ENCODE results near the gene PSMD13.

The PSMD13 gene

DNA sequence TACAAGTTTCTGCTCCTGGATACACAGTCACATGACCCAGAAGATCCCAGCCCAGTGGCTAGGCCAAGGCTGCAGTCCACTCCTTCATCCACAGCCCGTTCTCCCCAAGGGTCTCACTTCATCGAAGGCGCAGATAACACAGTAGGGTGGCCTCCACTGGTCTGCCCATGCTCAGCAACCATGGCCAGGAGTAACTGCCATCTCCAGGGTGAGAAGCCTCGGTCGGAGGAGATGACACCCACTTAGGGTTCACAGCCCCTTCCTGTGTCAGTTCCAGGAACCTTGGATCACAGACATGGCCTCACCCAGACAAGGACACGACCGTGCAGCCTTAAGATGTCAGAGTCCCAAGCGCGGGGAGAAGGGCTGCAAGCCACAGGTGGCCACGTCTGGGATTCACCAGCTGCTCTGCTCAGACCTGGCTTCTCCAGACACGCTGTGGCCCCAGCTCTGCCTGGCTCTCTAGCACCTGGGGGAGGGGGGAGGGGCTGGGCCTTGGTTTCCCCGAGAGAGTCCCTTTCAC lies 32.1 kb upstream of the PSMD13 start:
- DNase-seq (ENCODE audit: low spot score): no peak

DNA sequence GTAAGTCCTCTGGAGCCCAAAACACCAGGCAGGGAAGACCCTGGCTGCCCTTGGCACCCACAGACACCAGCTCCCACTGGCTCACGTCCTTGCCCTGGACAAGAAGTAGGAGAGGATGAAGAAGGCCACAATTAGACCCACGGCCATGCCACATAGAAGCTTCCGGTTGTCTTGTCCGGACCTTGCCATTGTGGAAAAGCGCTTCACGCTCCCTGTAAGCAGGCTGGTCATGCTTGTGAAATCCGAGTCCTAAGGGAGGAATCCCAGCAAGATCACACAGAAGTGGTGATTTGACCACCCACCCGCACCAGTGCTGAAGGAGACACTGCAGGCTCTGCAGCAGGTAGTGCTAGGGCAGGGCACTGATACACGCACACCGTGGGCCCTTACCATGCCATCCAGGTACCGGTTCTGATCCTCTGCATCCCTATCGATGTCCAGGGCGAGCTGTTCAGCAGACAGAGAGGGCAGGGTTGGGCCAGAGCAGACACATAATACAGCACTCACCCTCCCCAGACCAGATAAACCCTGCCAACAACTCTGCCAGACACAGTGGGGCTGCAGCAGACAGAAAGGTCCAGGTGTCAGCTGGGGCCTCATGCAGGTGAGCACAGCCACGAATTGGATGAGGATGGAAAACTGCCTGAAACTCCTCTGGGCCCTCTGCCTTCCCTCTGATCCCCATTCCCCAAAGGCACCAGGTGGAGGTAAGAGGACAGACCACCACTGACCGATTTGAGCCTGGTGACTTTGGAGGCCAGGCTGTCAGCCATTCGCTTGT lies 31.4 kb upstream of the PSMD13 start:
- DNase-seq (ENCODE audit: low spot score): no peak

DNA sequence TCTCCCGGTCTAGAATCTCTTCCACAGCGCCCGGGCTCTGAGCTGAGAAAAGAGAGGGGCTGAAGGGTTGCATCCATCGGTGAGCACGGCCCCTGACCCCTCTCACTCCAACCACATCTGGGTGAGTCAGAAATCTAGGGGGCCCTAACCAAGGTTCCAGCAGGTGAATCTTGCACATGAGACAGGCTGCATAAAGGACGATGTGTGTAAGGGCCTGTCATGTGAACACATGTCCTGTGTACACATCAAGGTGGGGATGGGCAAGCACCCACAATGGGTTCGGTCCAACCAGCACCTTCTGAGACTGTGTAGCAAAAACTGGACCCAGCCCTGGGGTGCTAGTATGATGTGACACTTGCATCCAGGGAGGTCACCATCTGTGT lies 30.8 kb upstream of the PSMD13 start:
- DNase-seq (ENCODE audit: low spot score): no peak

DNA sequence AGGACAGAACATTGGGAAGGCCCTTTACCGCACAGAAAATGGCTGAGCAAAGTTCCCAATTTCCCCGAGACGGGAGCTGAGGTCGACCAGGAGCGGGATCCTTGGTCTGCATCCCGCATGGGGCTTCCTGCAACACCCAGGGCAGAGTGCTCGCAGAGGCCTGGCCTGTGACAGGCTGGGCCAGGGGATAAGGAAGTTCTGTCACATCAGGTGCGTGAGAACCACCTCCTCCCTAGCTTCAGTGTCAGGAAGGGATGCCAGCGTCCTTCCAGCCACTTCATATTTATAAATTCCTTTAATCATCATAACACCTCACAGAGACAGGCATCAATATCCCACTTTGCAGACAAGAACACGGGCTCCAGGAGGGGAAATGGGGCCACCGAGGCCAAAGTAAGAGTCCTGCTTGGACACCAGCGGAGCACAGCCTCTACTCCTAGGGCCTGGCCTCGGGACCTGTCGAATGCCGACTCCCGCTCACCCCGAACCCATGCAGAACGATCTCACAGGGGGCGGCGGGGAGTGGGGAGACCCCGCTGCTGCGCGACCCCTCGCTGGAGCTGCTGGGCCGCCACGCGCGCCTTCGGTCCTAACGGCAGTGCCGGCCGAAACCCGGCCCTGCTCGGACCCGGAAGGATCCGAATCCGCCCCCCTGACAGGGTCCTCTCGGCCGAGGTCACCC lies 30.1 kb upstream of the PSMD13 start:
- DNase-seq (ENCODE audit: low spot score): no peak

DNA sequence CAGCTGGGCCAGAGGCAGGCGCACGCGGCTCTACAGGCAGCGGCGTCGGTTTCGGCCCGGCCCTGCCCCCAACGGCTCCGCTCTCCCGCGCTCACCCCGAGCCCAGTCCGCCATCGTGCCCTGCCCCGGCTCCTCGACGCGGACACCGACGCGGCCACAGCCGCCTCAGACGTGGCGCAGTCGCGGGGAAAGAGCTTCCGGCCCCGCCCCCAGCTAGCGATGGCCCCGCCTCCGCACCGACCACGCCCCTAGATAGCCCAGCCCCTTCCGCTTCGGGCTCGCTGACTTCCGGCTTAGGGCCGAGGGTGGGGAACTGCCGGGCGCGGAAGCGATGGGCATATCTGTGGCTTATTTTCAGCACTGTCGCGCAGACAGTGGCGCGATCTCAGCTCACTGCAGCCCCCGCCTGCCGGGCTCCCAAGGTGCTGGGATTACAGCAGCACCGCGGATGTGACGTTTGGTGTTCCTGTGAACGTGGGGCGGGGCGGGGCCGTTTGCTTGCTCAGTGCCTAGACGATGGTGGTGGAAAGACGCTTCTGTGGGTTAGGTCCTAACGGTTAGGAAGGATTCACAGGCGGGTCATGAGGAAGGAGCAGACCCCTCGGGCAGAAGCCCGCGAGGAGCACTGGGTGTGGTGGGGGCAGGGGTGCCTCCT lies 29.4 kb upstream of the PSMD13 start, which contains the start of the genes BET1L and RIC8A:
TSS of gene BET1L (minus strand) at position 192 of the 655 bp plus-strand sequence. CDS start at position 114, 78 bp downstream.
TSS of gene RIC8A (plus strand) at position 501 of the 655 bp plus-strand sequence. CDS start 1,147 bp downstream, outside the sequence.
- DNase-seq (ENCODE audit: low spot score): peak; percentile 94

DNA sequence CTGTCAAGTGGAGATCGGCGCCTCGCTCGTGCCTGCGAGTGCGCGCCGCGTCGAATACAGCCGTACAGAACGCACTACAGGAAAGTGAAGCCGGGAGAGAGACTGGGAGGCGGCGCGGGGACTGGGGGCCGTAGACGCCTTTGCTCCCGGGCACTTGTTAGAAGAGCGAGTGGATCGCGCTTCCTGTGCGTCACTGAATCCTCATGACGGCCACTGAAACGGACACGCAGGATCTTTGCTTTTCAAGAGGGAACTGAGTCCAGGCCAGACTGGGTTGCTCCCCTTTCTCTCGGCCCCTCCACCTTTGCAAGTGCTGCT lies 29.0 kb upstream of the PSMD13 start:
- no peak for DNase-seq (ENCODE audit: low spot score)

DNA sequence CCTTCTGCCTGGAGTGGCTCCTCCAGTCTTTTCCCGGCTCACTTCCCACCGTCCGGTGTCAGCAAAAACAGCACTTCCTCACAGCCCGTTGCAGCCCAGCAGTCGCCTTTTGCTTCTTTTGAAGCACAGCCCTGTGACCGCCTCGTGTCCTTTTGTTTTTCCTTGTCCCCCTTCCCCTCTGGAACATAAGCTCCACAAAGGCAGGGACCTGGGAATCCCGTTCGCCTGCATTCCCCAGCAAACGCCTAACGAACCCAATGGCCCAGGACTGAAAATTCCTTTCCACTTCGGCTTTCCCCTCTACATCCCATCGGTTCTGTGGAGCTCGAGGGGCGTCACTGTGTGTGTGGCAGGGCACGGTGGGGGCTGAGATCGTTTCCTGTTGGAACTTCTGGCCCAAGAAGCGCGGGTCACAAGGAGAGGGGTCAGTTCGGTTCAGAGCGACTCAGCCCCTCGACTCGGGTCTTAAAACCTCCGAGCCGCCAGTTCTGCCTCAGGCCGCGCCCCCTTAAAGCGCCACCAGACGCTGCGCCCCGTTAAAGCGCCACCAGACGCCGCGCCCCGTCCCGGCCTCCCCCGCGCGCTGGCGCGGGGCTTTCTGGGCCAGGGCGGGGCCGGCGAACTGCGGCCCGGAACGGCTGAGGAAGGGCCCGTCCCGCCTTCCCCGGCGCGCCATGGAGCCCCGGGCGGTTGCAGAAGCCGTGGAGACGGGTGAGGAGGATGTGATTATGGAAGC lies 28.4 kb upstream of the PSMD13 start:
- peak; percentile 79 for DNase-seq (ENCODE audit: low spot score)

DNA sequence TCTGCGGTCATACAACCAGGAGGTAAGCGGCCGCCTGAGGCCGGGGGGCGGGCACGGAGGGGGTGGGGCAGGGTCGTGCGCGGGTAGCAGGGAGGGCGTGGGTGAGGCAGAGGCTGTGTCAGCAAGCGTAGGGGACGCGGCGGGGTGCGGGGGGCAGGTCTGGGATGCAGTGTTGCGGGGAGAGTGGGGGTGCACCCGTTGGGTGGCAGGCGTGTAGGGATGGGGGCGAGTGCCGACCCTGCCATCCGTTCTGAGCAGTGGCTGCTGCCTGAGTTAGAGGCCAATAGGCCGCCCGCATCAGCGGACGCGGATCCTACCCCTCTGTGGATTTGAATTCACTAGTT lies 27.9 kb upstream of the PSMD13 start:
- no peak for DNase-seq (ENCODE audit: low spot score)

DNA sequence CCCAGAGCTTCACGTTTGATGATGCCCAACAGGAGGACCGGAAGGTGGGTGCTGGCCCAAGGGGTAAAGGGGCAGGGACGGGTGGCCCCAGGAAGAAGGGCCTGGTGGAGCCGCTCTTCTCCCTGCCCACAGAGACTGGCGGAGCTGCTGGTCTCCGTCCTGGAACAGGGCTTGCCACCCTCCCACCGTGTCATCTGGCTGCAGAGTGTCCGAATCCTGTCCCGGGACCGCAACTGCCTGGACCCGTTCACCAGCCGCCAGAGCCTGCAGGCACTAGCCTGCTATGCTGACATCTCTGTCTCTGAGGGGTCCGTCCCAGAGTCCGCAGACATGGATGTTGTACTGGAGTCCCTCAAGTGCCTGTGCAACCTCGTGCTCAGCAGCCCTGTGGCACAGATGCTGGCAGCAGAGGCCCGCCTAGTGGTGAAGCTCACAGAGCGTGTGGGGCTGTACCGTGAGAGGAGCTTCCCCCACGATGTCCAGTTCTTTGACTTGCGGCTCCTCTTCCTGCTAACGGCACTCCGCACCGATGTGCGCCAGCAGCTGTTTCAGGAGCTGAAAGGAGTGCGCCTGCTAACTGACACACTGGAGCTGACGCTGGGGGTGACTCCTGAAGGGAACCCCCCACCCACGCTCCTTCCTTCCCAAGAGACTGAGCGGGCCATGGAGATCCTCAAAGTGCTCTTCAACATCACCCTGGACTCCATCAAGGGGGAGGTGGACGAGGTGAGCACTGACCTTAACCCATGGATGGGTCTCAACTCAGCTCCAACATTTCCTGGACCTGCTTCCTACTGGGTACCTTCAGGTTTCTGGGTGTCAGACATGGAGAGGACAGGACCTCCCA lies 27.3 kb upstream of the PSMD13 start:
- no peak for DNase-seq (ENCODE audit: low spot score)

DNA sequence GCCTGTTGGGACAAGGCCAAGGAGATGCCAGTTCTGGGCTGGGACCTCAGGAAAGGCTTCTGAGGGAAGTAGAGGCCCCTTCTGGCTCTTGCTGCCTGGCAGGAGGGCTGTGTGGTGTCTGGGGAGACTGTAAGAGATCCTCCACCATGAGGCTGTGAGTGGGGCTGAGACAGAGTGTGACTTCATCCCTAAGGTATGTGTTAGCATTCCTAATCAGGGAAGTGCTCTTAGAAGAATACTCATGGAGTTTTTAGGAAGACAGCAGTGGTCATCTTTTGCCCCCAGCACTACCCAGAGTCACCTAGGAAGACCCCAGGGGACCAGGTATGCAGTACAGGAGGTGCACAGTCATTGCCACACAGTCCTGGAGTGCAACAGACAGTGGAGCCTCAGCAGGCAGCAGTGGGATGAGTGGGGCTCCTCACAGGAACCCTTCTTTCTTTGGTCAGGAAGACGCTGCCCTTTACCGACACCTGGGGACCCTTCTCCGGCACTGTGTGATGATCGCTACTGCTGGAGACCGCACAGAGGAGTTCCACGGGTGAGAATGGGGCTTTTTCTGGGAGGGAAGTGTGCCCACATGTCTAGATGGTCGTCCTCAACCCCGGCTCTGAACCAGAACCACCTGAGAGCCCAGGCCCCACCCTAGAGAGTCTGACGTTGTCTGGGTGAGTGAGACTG lies 26.5 kb upstream of the PSMD13 start:
- DNase-seq (ENCODE audit: low spot score): no peak

DNA sequence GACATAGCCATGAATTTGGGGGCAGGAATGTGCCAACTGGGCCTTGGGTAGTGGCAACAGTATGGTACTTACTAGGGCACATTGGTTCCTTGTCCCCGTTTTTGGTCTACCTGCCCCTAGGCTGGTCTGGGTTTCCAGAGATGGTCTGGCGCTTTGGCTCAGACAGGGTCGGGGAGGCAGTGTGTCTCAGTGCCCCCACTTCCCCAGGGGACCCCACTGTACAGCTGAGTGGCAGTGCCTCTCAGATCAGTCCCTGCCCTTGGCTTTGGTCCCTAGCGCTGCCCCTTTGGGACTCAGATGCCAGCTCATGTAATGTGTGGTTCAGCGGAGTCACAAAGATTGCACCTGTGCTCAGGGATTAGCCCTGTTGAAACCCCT lies 26.0 kb upstream of the PSMD13 start:
- DNase-seq (ENCODE audit: low spot score): no peak

DNA sequence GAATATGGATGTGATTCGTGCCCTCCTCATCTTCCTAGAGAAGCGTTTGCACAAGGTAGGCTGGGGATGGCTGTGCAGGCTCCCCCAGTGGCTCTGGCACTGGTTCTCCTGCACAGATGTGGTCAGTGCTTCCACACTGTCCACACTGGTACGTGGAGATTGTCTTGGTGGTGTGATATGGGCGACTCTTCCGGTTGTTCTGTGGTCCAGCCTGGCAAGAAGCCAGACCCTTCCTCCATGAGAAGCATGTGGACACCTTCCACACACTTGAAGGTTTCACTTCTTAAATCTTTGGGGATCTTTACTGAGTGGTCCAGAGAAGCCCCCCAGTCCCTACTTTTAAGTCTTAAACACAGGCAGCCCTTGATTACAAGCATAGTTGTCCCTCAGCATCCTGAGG lies 25.5 kb upstream of the PSMD13 start:
- no peak for DNase-seq (ENCODE audit: low spot score)

DNA sequence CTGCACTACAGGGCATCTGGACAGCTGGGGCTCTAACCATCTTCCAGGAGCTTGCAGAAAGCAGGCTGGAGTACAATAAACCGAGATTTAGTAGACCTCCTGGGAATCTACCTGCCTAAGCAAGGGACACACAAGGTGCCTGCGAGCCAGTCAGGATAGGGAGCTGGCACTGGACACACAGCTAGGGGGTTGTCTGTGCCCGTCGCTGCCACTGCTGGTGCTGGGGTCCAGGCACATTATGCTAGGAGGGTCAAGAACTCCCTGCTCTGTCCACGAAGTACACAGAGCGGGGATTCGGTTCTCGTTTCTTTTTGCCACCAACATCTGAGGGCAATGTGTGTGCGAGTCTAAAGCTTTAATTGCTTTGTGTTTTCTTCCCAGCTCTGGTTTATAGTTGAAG lies 25.0 kb upstream of the PSMD13 start:
- DNase-seq (ENCODE audit: low spot score): no peak

DNA sequence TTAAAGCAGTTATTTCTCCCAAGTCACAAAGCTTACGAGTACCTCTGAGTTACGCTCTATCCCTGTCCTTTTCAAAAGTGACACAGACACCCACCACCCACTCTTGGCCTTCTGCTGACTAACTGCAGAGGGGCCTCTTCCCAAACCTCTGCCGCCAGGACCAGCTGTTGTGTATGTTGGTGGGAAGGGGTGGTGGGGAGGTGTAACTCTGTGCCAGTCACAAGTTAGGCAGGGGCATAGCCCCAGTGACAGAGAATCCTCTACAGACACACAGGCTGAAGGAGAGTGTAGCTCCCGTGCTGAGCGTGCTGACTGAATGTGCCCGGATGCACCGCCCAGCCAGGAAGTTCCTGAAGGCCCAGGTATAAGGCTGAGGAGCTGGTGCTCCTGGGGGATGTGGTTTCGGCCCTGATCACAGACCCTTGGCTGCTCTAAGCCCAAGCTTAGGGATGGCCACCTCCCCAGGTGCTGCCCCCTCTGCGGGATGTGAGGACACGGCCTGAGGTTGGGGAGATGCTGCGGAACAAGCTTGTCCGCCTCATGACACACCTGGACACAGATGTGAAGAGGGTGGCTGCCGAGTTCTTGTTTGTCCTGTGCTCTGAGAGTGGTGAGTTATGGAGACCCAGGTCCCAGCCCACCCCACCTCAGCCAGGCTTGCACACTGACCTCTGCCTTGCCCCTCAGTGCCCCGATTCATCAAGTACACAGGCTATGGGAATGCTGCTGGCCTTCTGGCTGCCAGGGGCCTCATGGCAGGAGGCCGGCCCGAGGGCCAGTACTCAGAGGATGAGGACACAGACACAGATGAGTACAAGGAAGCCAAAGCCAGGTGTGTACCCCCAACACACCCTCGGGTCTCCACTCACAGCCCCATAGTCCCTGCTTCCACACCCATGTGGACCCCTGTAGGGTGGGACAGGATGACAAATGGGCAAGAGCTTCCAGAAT lies 24.4 kb upstream of the PSMD13 start:
- DNase-seq (ENCODE audit: low spot score): no peak

DNA sequence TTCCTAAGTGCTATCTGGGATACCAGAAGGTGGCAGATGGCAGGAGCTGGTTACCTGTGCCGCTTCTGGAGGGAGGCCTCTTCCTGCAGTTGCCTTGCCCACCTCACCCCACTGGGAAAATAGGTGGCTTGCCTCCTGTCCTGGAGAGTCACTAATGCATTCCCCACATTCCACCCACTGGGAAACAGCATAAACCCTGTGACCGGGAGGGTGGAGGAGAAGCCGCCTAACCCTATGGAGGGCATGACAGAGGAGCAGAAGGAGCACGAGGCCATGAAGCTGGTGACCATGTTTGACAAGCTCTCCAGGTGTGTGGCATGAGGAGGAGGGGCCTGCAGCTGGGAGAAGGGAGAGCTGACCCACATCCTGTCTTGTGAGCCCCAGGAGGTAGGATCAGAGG lies 23.7 kb upstream of the PSMD13 start:
- no peak for DNase-seq (ENCODE audit: low spot score)

DNA sequence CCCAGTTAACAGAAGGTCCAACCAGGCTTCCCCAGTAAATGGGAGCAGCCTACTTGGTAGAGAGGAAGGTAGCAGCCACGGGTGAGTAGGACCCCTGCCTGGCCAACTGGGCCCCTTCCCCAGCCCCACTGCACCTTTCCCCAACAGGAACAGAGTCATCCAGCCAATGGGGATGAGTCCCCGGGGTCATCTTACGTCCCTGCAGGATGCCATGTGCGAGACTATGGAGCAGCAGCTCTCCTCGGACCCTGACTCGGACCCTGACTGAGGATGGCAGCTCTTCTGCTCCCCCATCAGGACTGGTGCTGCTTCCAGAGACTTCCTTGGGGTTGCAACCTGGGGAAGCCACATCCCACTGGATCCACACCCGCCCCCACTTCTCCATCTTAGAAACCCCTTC lies 22.7 kb upstream of the PSMD13 start:
- no peak for DNase-seq (ENCODE audit: low spot score)

DNA sequence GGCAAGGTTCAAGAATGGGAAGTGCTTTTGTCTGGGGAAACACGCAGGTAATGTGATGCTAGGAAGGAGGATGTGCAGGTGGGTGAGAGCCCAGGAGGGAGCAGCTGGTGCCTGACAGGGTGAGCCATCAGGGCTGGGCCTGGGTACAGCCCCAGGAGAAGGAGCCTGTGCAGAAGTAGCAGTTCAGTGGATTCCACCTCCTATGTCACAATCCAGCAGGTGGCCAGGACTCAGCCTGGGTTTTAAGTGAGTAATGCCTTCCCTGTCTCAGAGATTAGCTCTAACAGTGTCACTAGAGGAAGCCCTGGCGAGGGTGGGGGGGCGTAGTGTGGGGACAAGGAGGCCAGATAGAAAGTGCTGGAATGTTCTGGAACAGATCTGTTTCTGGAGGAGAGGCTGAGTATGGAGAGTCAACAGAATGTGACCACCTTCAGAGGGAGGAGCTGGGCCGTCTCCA lies 21.2 kb upstream of the PSMD13 start:
- DNase-seq (ENCODE audit: low spot score): no peak

DNA sequence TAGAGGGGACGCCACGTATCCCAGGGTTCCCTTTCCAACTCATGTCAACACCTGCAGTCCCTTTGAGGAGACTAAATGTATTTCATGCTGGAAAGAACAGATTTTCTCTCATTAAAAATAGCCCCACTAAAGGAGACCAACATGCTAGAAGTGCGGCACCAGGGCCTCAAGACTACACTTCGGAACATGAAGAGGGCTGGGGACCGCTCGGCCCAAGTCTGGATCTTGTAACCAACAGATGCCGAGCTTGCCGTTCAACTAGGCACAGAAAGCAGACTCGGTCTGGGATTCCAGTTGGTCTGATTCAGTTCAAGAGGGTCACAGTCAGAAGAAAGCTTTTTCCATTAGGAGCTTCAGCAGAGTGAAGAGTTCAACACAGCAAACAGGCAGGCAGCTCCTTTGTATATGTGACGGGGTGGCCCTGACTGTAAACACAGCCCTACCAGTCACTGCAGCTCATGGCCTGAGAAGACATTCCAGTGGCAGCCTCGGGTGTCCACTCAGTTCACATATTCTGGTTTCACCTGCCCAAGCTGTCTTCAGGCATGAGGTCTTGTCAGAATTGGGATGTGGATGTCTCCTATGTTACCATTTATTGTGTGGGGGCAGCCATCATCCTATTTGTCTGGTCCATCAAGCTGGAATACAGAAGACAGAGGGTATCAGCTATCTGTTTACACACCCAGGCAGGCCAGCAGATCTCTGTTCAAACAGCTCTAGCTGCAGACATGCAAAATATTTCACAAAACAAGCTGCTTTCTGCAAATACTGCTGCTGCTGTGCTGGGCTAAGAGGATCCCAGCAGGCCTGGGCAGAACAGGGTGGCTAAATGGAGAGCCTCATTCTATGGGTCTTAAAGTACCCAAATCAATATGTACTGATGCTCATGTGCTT lies 20.4 kb upstream of the PSMD13 start:
- DNase-seq (ENCODE audit: low spot score): no peak

DNA sequence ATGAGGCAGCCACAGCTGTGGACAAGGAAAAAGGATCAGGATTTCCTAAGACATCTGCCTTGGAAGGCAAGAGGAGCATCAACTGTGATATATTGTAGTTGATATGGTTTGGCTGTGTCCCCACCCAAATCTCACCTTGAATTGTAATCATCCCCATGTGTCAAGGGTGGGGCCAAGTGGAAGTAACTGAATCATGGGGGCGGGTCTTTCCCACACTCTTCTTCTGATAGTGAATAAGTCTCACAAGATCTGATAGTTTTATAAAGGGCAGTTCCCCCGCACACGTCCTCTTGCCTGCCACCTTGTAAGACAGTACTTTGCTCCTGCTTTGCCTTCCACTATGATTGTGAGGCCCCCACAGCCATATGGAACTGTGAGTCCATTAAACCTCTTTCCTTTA lies 19.1 kb upstream of the PSMD13 start:
- DNase-seq (ENCODE audit: low spot score): no peak
